A549 treated with CORT108297 at 1 μM for 4 hours (cell line): Measurements from ENCODE around the gene PSEN2. TPM values are rescaled to one million over a fixed set of nuclear protein-coding genes. Genes with fewer than 3 reads are reported as not detected.

ENCODE experiments used
- total RNA-seq: library from RNA; stranded (reverse); fragments of 200-300 nt; extraction: Qiagen RNA extraction; gene quantifications from 5 replicates; pipeline ENCODE4 v1.2.3, GENCODE V29; 2022

Gene PSEN2
- total RNA-seq, result 26.7 to 32.8 TPM (median 30.2 TPM) in 5 replicates

GRCh38 chr1:226870401-226871279, at the start of gene PSEN2:
Gene PSEN2, plus strand, starts transcription at chr1:226870616. Its CDS starts 11,292 bp downstream, at chr1:226881908.

GRCh38 chr1:226940029-226940805, 69.8 kb downstream of the PSEN2 start, which contains the start of gene COQ8A:
Gene COQ8A, plus strand, starts transcription at chr1:226940294. Its CDS starts 21,092 bp downstream, at chr1:226961386.

Other genes with a start within 250 kb of the PSEN2 start
- gene ITPKB, start 131.3 kb upstream of the PSEN2 start, total RNA-seq, result 2.0 to 3.2 TPM (median 2.7 TPM) in 5 replicates
- 15.1 to 23.1 TPM (median 21.0 TPM) in 5 replicates for gene COQ8A, start 69.7 kb downstream of the PSEN2 start, total RNA-seq